BLaER1 (cell line): Measurements from ENCODE around the gene KHK.

Source experiments
- H3K27ac ChIP-seq: shearing (Covaris generic); formaldehyde crosslinking; 2 replicates; pipeline ENCODE4 v1.8.1; 2022
- H3K27me3 ChIP-seq: shearing (Covaris generic); formaldehyde crosslinking; 2 replicates; pipeline ENCODE4 v1.8.1; 2022
- H3K36me3 ChIP-seq: shearing (Covaris generic); formaldehyde crosslinking; 2 replicates; pipeline ENCODE4 v1.8.1; 2022
- H3K4me1 ChIP-seq: shearing (Covaris generic); formaldehyde crosslinking; 2 replicates; pipeline ENCODE4 v1.8.1; 2022
- H3K4me2 ChIP-seq: shearing (Covaris generic); formaldehyde crosslinking; 2 replicates; pipeline ENCODE4 v1.8.1; 2022
- H3K4me3 ChIP-seq: shearing (Covaris generic); formaldehyde crosslinking; 2 replicates; pipeline ENCODE4 v1.8.1; 2022
- H3K9ac ChIP-seq: shearing (Covaris generic); formaldehyde crosslinking; 2 replicates; pipeline ENCODE4 v1.8.1; 2022
- H3K9me3 ChIP-seq: shearing (Covaris generic); formaldehyde crosslinking; 2 replicates; pipeline ENCODE4 v1.8.1; 2022
- H4K20me1 ChIP-seq: shearing (Covaris generic); formaldehyde crosslinking; 2 replicates; pipeline ENCODE4 v1.8.1; 2022
- Cebpa-rat ChIP-seq: shearing (Covaris generic); IDR thresholded peaks from 2 replicates; pipeline ENCODE4 v1.8.1; 2022

The KHK gene

GRCh38 chr2:27049422-27050280 lies 36.9 kb upstream of the KHK start:
- Histone ChIP-seq H3K27ac (peak overlapping the region; percentile 79), H3K36me3 (peaks cover 21% of the 10 kb centered on the region), H4K20me1 (no peaks in the 10 kb centered on the region), H3K9me3 (no peaks in the 10 kb centered on the region), H3K4me3 (peak overlapping the region; percentile 81), H3K4me1 (peaks cover 28% of the 10 kb centered on the region), H3K27me3 (no peaks in the 10 kb centered on the region), H3K9ac (peak overlapping the region; percentile 84), H3K4me2 (peak overlapping the region; percentile 94)
- TF ChIP-seq Cebpa-rat: no peak

GRCh38 chr2:27050281-27050995 lies 36.1 kb upstream of the KHK start:
- H3K9me3 ChIP-seq: no peaks in the 10 kb centered on the region
- H3K4me3 ChIP-seq: peak overlapping the region; percentile 81
- H3K4me1 ChIP-seq: peaks cover 28% of the 10 kb centered on the region
- peak overlapping the region; percentile 94 for H3K4me2 ChIP-seq
- H3K9ac ChIP-seq: peak overlapping the region; percentile 84
- peak overlapping the region; percentile 89 for H3K27ac ChIP-seq
- H3K27me3 ChIP-seq: no peaks in the 10 kb centered on the region
- TF ChIP-seq Cebpa-rat: no peak
- no peaks in the 10 kb centered on the region for H4K20me1 ChIP-seq
- H3K36me3 ChIP-seq: peaks cover 29% of the 10 kb centered on the region

- no peak for TF ChIP-seq Cebpa-rat
- H3K27ac ChIP-seq: peak within 1 kb of the TSS; percentile 89
Observed at GRCh38 chr2:27050996-27051901, 35.3 kb upstream of the KHK start, which contains the start of gene AGBL5. TSS of gene AGBL5 (plus strand) at chr2:27051668. CDS start at chr2:27052959, 1,291 bp downstream.

DNA sequence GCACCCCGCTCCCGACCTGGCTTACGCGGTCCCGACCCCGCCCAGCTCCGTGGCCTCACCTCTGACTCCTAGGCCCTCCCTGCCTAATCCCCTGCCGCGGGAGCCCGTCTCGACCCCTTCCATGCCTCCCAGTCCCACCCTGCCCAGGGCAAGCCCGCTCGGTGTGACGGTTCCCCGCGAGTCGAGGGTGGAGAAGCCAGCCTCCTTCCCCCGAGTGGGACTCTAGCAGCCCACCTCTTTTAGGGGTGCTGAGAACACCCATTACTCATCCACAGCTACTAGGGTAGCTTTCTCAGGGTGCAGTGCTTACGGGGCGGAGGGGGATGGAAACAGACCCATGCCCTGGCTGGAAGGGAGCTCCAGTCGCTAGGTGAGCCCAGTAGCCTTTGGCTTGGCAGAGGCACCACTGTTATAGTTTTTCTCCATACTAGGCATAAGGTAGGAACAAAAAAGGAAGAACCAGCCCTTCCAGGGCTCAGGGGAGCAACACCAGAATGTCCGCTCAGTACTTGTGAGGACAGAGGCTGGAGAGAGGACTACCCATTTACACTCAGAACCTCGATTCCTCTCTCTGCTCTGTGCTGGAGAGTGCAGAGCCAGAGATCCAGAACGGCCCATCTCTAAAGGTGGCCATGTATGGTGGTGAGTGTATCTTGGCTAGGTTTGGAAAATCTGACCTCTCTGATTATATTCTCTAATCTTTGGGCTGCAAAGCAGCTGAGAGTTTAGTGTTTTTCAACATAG lies 34.5 kb upstream of the KHK start:
- Histone ChIP-seq H3K4me3 (peak overlapping the region; percentile 81), H3K4me1 (peaks cover 28% of the 10 kb centered on the region), H3K9me3 (no peaks in the 10 kb centered on the region), H3K27me3 (no peaks in the 10 kb centered on the region), H3K9ac (peak overlapping the region; percentile 82), H4K20me1 (no peaks in the 10 kb centered on the region), H3K4me2 (peak overlapping the region; percentile 85), H3K36me3 (peaks cover 45% of the 10 kb centered on the region), H3K27ac (peak overlapping the region; percentile 89)
- TF ChIP-seq Cebpa-rat: no peak

More at GRCh38 chr2:27050996-27051901, 35.3 kb upstream of the KHK start, which contains the start of gene AGBL5:
- Histone ChIP-seq H3K27me3 (no peaks in the 10 kb centered on the region), H3K36me3 (peaks cover 37% of the 10 kb centered on the region), H3K4me2 (peak within 1 kb of the TSS; percentile 94), H3K4me3 (peak within 1 kb of the TSS; percentile 81), H3K9me3 (no peaks in the 10 kb centered on the region), H3K9ac (peak within 1 kb of the TSS; percentile 84), H3K4me1 (peaks cover 28% of the 10 kb centered on the region), H4K20me1 (no peaks in the 10 kb centered on the region)

DNA sequence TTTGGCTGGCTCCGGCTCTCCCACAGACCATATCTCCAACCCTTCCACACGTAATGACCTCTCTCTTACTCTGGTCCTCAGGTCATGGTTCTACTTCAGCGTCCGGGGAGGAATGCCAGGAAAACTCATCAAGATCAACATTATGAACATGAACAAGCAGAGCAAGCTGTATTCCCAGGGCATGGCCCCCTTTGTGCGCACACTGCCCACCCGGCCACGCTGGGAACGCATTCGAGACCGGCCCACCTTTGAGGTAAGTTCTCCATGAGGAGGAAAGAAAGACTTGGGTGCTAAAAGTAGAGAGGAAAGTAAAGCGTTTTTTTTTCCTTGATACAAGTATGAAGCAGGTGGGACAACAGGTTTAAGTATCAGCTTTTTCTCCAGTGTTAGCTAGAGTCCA lies 33.3 kb upstream of the KHK start:
- TF ChIP-seq Cebpa-rat: no peak
- Histone ChIP-seq H4K20me1 (no peaks in the 10 kb centered on the region), H3K27me3 (no peaks in the 10 kb centered on the region), H3K4me2 (no peak overlapping the region), H3K4me1 (peaks cover 28% of the 10 kb centered on the region), H3K36me3 (peaks cover 58% of the 10 kb centered on the region), H3K27ac (no peak overlapping the region), H3K9ac (no peak overlapping the region), H3K4me3 (no peak overlapping the region), H3K9me3 (no peaks in the 10 kb centered on the region)

GRCh38 chr2:27053776-27054175 lies 32.8 kb upstream of the KHK start:
- Histone ChIP-seq H3K4me3 (no peak overlapping the region), H3K36me3 (peaks cover 62% of the 10 kb centered on the region), H3K9me3 (no peaks in the 10 kb centered on the region), H3K27me3 (no peaks in the 10 kb centered on the region), H3K9ac (no peak overlapping the region), H4K20me1 (no peaks in the 10 kb centered on the region), H3K27ac (no peak overlapping the region), H3K4me2 (no peak overlapping the region), H3K4me1 (peaks cover 24% of the 10 kb centered on the region)
- TF ChIP-seq Cebpa-rat: no peak

DNA sequence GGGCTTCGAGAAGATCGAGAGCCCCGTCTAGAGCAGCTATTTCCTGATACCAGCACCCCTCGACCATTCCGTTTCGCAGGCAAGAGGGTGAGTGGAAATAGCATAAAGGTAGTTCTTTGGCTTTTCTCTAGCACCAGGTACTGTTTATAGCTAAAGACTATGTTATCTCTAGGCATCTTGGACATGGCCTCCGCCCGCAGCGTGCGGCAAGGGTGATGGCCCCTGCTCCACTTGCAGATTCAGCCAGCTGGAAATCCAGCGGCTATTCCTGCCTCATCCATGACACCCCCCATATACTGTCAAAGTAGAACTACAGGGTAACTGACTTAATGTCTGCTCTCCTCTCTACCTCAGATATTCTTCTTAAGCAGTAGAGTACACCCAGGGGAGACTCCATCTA lies 31.9 kb upstream of the KHK start:
- TF ChIP-seq Cebpa-rat: no peak
- Histone ChIP-seq H3K9me3 (no peaks in the 10 kb centered on the region), H3K4me2 (no peak overlapping the region), H3K4me3 (no peak overlapping the region), H4K20me1 (no peaks in the 10 kb centered on the region), H3K4me1 (peaks cover 15% of the 10 kb centered on the region), H3K27me3 (no peaks in the 10 kb centered on the region), H3K27ac (no peak overlapping the region), H3K9ac (no peak overlapping the region), H3K36me3 (peaks cover 72% of the 10 kb centered on the region)

- TF ChIP-seq Cebpa-rat: no peak
- H3K4me3 ChIP-seq: no peak overlapping the region
- peaks cover 96% of the 10 kb centered on the region for H3K36me3 ChIP-seq
Observed at GRCh38 chr2:27057184-27057583, 29.4 kb upstream of the KHK start.

GRCh38 chr2:27058210-27058609 lies 28.4 kb upstream of the KHK start:
- no peak overlapping the region for H3K9ac ChIP-seq
- peaks cover 99% of the 10 kb centered on the region for H3K36me3 ChIP-seq
- H3K4me3 ChIP-seq: no peak overlapping the region
- no peaks in the 10 kb centered on the region for H3K9me3 ChIP-seq
- peaks cover 7% of the 10 kb centered on the region; the same call in 1 of the 2 replicates for H4K20me1 ChIP-seq
- peaks cover under 1% of the 10 kb centered on the region; the same call in 1 of the 2 replicates for H3K4me1 ChIP-seq
- no peak for TF ChIP-seq Cebpa-rat
- H3K27me3 ChIP-seq: no peaks in the 10 kb centered on the region
- no peak overlapping the region for H3K27ac ChIP-seq
- no peak overlapping the region for H3K4me2 ChIP-seq

More at GRCh38 chr2:27057184-27057583, 29.4 kb upstream of the KHK start:
- H3K4me1 ChIP-seq: peaks cover 11% of the 10 kb centered on the region
- no peaks in the 10 kb centered on the region for H4K20me1 ChIP-seq
- no peak overlapping the region for H3K4me2 ChIP-seq
- H3K9me3 ChIP-seq: no peaks in the 10 kb centered on the region
- no peak overlapping the region for H3K9ac ChIP-seq
- H3K27me3 ChIP-seq: no peaks in the 10 kb centered on the region
- no peak overlapping the region for H3K27ac ChIP-seq
